ENCODE results near the gene PITPNM3.

PITPNM3 gene

GRCh38 chr17:6470146-6470718 is 86.1 kb downstream of the PITPNM3 start:
- TF ChIP-seq FOXP2 (optimal IDR thresholded peaks at IDR 0.05; ENCODE audit: control extremely low read depth, extremely low read length, insufficient read depth) (no peak), EZH2 (IDR thresholded peaks at IDR 0.05) (no peak), POLR2AphosphoS5 (IDR thresholded peaks at IDR 0.05; ENCODE audit: borderline replicate concordance, low read depth, low read length) (no peak)

GRCh38 chr17:6468051-6468790 is 88.1 kb downstream of the PITPNM3 start:
- Histone ChIP-seq H3K9ac (ENCODE audit: insufficient read length) (no peak overlapping the region), H3K9me3 (ENCODE audit: low read depth, low read length) (no peaks in the 10 kb centered on the region), H3K27ac (no peak overlapping the region), H3K4me3 (no peak overlapping the region), H3K36me3 (ENCODE audit: insufficient read depth, low read length) (no peaks in the 10 kb centered on the region)
- TF ChIP-seq FOXP2 (optimal IDR thresholded peaks at IDR 0.05; ENCODE audit: control extremely low read depth, extremely low read length, insufficient read depth), result no peak
- no peak for TF ChIP-seq POLR2AphosphoS5 (IDR thresholded peaks at IDR 0.05; ENCODE audit: borderline replicate concordance, low read depth, low read length)
- TF ChIP-seq EZH2 (IDR thresholded peaks at IDR 0.05), result no peak
- DNase-seq (ENCODE audit: low read depth, low spot score), result no peak

More at GRCh38 chr17:6470146-6470718, 86.1 kb downstream of the PITPNM3 start:
- Histone ChIP-seq H3K9me3 (ENCODE audit: low read depth, low read length) (no peaks in the 10 kb centered on the region), H3K36me3 (ENCODE audit: insufficient read depth, low read length) (no peaks in the 10 kb centered on the region), H3K4me3 (no peak overlapping the region), H3K27ac (no peak overlapping the region), H3K9ac (ENCODE audit: insufficient read length) (no peak overlapping the region)
- DNase-seq (ENCODE audit: low read depth, low spot score), result no peak

- no peak for DNase-seq (ENCODE audit: low read depth, low spot score)
- H3K27ac ChIP-seq, result no peak overlapping the region
- no peaks in the 10 kb centered on the region for H3K9me3 ChIP-seq (ENCODE audit: low read depth, low read length)
- no peak for TF ChIP-seq EZH2 (IDR thresholded peaks at IDR 0.05)
- no peak for TF ChIP-seq POLR2AphosphoS5 (IDR thresholded peaks at IDR 0.05; ENCODE audit: borderline replicate concordance, low read depth, low read length)
- TF ChIP-seq FOXP2 (optimal IDR thresholded peaks at IDR 0.05; ENCODE audit: control extremely low read depth, extremely low read length, insufficient read depth), result no peak
- no peak overlapping the region for H3K4me3 ChIP-seq
- no peak overlapping the region for H3K9ac ChIP-seq (ENCODE audit: insufficient read length)
- no peaks in the 10 kb centered on the region for H3K36me3 ChIP-seq (ENCODE audit: insufficient read depth, low read length)
These were observed 88.8 kb downstream of the PITPNM3 start for GRCh38 chr17:6467567-6467966.

GRCh38 chr17:6465206-6466003 is 91.0 kb downstream of the PITPNM3 start:
- Histone ChIP-seq H3K27ac (no peak overlapping the region), H3K9ac (ENCODE audit: insufficient read length) (no peak overlapping the region), H3K4me3 (no peak overlapping the region), H3K36me3 (ENCODE audit: insufficient read depth, low read length) (no peaks in the 10 kb centered on the region), H3K9me3 (ENCODE audit: low read depth, low read length) (no peaks in the 10 kb centered on the region)
- TF ChIP-seq POLR2AphosphoS5 (IDR thresholded peaks at IDR 0.05; ENCODE audit: borderline replicate concordance, low read depth, low read length) (no peak), EZH2 (IDR thresholded peaks at IDR 0.05) (no peak), FOXP2 (optimal IDR thresholded peaks at IDR 0.05; ENCODE audit: control extremely low read depth, extremely low read length, insufficient read depth) (no peak)
- DNase-seq (ENCODE audit: low read depth, low spot score), result no peak

- Histone ChIP-seq H3K27ac (no peak overlapping the region), H3K36me3 (ENCODE audit: insufficient read depth, low read length) (no peaks in the 10 kb centered on the region), H3K9me3 (ENCODE audit: low read depth, low read length) (no peaks in the 10 kb centered on the region), H3K9ac (ENCODE audit: insufficient read length) (no peak overlapping the region), H3K4me3 (no peak overlapping the region)
- DNase-seq (ENCODE audit: low read depth, low spot score), result no peak
- TF ChIP-seq POLR2AphosphoS5 (IDR thresholded peaks at IDR 0.05; ENCODE audit: borderline replicate concordance, low read depth, low read length), result no peak
- no peak for TF ChIP-seq EZH2 (IDR thresholded peaks at IDR 0.05)
- no peak for TF ChIP-seq FOXP2 (optimal IDR thresholded peaks at IDR 0.05; ENCODE audit: control extremely low read depth, extremely low read length, insufficient read depth)
These were observed 91.8 kb downstream of the PITPNM3 start for GRCh38 chr17:6464446-6465041.

- TF ChIP-seq EZH2 (IDR thresholded peaks at IDR 0.05) (no peak), POLR2AphosphoS5 (IDR thresholded peaks at IDR 0.05; ENCODE audit: borderline replicate concordance, low read depth, low read length) (no peak)
- no peaks in the 10 kb centered on the region for H3K36me3 ChIP-seq (ENCODE audit: insufficient read depth, low read length)
- DNase-seq (ENCODE audit: low read depth, low spot score), result no peak
- H3K9me3 ChIP-seq (ENCODE audit: low read depth, low read length), result no peaks in the 10 kb centered on the region
- H3K9ac ChIP-seq (ENCODE audit: insufficient read length), result no peak overlapping the region
- no peak overlapping the region for H3K4me3 ChIP-seq
- H3K27ac ChIP-seq, result no peak overlapping the region
These were observed 92.5 kb downstream of the PITPNM3 start for GRCh38 chr17:6463616-6464445.

- TF ChIP-seq EZH2 (IDR thresholded peaks at IDR 0.05) (no peak), POLR2AphosphoS5 (IDR thresholded peaks at IDR 0.05; ENCODE audit: borderline replicate concordance, low read depth, low read length) (no peak), FOXP2 (optimal IDR thresholded peaks at IDR 0.05; ENCODE audit: control extremely low read depth, extremely low read length, insufficient read depth) (no peak)
These were observed 93.7 kb downstream of the PITPNM3 start for GRCh38 chr17:6462692-6463091.

More at GRCh38 chr17:6462692-6463091, 93.7 kb downstream of the PITPNM3 start:
- H3K9me3 ChIP-seq (ENCODE audit: low read depth, low read length), result no peaks in the 10 kb centered on the region
- no peak overlapping the region for H3K9ac ChIP-seq (ENCODE audit: insufficient read length)
- no peaks in the 10 kb centered on the region for H3K36me3 ChIP-seq (ENCODE audit: insufficient read depth, low read length)
- H3K27ac ChIP-seq, result no peak overlapping the region
- H3K4me3 ChIP-seq, result no peak overlapping the region
- DNase-seq (ENCODE audit: low read depth, low spot score), result no peak
